Vagina (tissue), 2 donors: ENCODE measurements around the gene OR2L3.
"Not testable (repeated sequence)": the region's sequence is repeated elsewhere in the genome, so short reads cannot be mapped to it uniquely, and the experiment has no call there.

ENCODE experiments used
- CTCF ChIP-seq, 3 experiments: fragments of 450-650 bp in 2 of 3; fragments of 200-600 bp in 1 of 3; sonication (generic) in 1 of 3; IDR thresholded peaks; one replicate each; pipeline ENCODE4 v1.5.1; 2017 to 2019; ENCODE audit warnings: antibody characterized with exemption in 3 of 3, mild to moderate bottlenecking in 2 of 3, moderate library complexity in 2 of 3
- POLR2AphosphoS5 ChIP-seq, 2 donors: sonication (generic); formaldehyde crosslinking; IDR thresholded peaks; one replicate each; pipeline ENCODE4 v1.9.0; 2017; ENCODE audit warnings: antibody characterized with exemption in 2 of 2, mild to moderate bottlenecking in 2 of 2, low read depth in 1 of 2; ENCODE audit not compliant: insufficient read depth in 1 of 2

- not testable (repeated sequence) for TF ChIP-seq POLR2AphosphoS5 (IDR thresholded peaks at IDR 0.05; ENCODE audit: insufficient read depth in 1 of 2, low read depth in 1 of 2); CTCF (IDR thresholded peaks at IDR 0.05)
Measured at GRCh38 chr1:248083864-248084263, 37.2 kb downstream of the OR2L3 start.
